ENCODE data around the gene DENND5A.

The DENND5A gene

GRCh38 chr11:9254416-9254815 lies 10.7 kb downstream of the DENND5A start:
- no peak for TF ChIP-seq CTCF (IDR thresholded peaks at IDR 0.05)

GRCh38 chr11:9253086-9253485 lies 12.1 kb downstream of the DENND5A start:
- TF ChIP-seq CTCF (IDR thresholded peaks at IDR 0.05), result no peak

- no peak for TF ChIP-seq CTCF (IDR thresholded peaks at IDR 0.05)
Observed at GRCh38 chr11:9251311-9251710, 13.8 kb downstream of the DENND5A start.

- TF ChIP-seq CTCF (IDR thresholded peaks at IDR 0.05), result no peak
Observed at GRCh38 chr11:9250139-9250582, 15.0 kb downstream of the DENND5A start.

- TF ChIP-seq CTCF (IDR thresholded peaks at IDR 0.05), result no peak
Observed at GRCh38 chr11:9249252-9249651, 15.9 kb downstream of the DENND5A start.

- no peak for TF ChIP-seq CTCF (IDR thresholded peaks at IDR 0.05)
Observed at GRCh38 chr11:9247863-9248262, 17.3 kb downstream of the DENND5A start.

GRCh38 chr11:9232482-9232881 lies 32.7 kb downstream of the DENND5A start:
- no peak for TF ChIP-seq CTCF (IDR thresholded peaks at IDR 0.05)

- TF ChIP-seq CTCF (IDR thresholded peaks at IDR 0.05), result no peak
Observed at GRCh38 chr11:9231848-9232177, 33.3 kb downstream of the DENND5A start.
